H9 (cell line): Measurements from ENCODE around the gene GPR155. TPM values are rescaled to one million over a fixed set of nuclear protein-coding genes. Genes with fewer than 3 reads are reported as not detected.

Experiments
- DNase-seq: peaks from one replicate; pipeline ENCODE4 v3.0.0-alpha.2; 2017
- H2AFZ ChIP-seq: one replicate; pipeline ENCODE4 v1.6.1; 2013; ENCODE audit warnings: mild to moderate bottlenecking, low read length, control low read depth, moderate library complexity
- H2AK5ac ChIP-seq: 2 replicates; pipeline ENCODE4 v1.6.1; 2013; ENCODE audit warnings: low read length, control low read depth, mixed read lengths; ENCODE audit not compliant: insufficient read length
- H2BK120ac ChIP-seq: one replicate; pipeline ENCODE4 v1.6.1; 2013; ENCODE audit warnings: low read depth, mild to moderate bottlenecking, low read length, control low read depth, inconsistent platforms; ENCODE audit not compliant: poor library complexity, severe bottlenecking
- H2BK12ac ChIP-seq: 2 replicates; pipeline ENCODE4 v1.6.1; 2013; ENCODE audit warnings: low read length, control low read depth, mixed read lengths, low read depth; ENCODE audit not compliant: insufficient read length
- H2BK15ac ChIP-seq: 2 replicates; pipeline ENCODE4 v1.6.1; 2013; ENCODE audit warnings: low read depth, low read length, control low read depth
- H2BK20ac ChIP-seq: one replicate; pipeline ENCODE4 v1.6.1; 2013; ENCODE audit warnings: low read depth, mild to moderate bottlenecking, low read length, control low read depth, inconsistent platforms; ENCODE audit not compliant: poor library complexity, severe bottlenecking
- H2BK5ac ChIP-seq: 2 replicates; pipeline ENCODE4 v1.6.1; 2013; ENCODE audit warnings: low read length, control low read depth, mixed read lengths; ENCODE audit not compliant: insufficient read length
- H3K14ac ChIP-seq: 2 replicates; pipeline ENCODE4 v1.6.1; 2013; ENCODE audit warnings: low read length, control low read depth; ENCODE audit not compliant: insufficient read depth
- H3K18ac ChIP-seq: 2 replicates; pipeline ENCODE4 v1.6.1; 2013; ENCODE audit warnings: low read depth, mild to moderate bottlenecking, mixed read lengths, low read length, control low read depth; ENCODE audit not compliant: insufficient read length
- H3K23ac ChIP-seq: 2 replicates; pipeline ENCODE4 v1.6.1; 2013; ENCODE audit warnings: low read length, control low read depth, mixed read lengths, low read depth; ENCODE audit not compliant: insufficient read length
- H3K23me2 ChIP-seq: 2 replicates; pipeline ENCODE4 v1.6.1; 2013; ENCODE audit warnings: low read depth, mild to moderate bottlenecking, mixed read lengths, low read length, control low read depth; ENCODE audit not compliant: insufficient read length, poor library complexity, severe bottlenecking
- H3K27ac ChIP-seq: 2 replicates; pipeline ENCODE4 v1.5.1; 2013; ENCODE audit warnings: low read length, control low read depth, mixed read lengths, low read depth; ENCODE audit not compliant: insufficient read length
- H3K27me3 ChIP-seq: 2 replicates; pipeline ENCODE4 v1.6.1; 2013; ENCODE audit warnings: low read length, control low read depth, inconsistent platforms; ENCODE audit not compliant: insufficient read depth
- H3K4ac ChIP-seq: 2 replicates; pipeline ENCODE4 v1.6.1; 2013; ENCODE audit warnings: low read depth, mild to moderate bottlenecking, control low read depth, inconsistent platforms, low read length, moderate library complexity
- H3K4me1 ChIP-seq: 2 replicates; pipeline ENCODE4 v1.6.1; 2013; ENCODE audit warnings: low read length, control low read depth, inconsistent platforms; ENCODE audit not compliant: insufficient read depth
- H3K4me2 ChIP-seq: 2 replicates; pipeline ENCODE4 v1.6.1; 2013; ENCODE audit warnings: low read length, control low read depth, mixed read lengths; ENCODE audit not compliant: insufficient read length, insufficient read depth
- H3K56ac ChIP-seq: 2 replicates; pipeline ENCODE4 v1.6.1; 2013; ENCODE audit warnings: low read depth, mild to moderate bottlenecking, mixed read lengths, low read length, control low read depth; ENCODE audit not compliant: insufficient read length
- H3K79me1 ChIP-seq: 2 replicates; pipeline ENCODE4 v1.6.1; 2013; ENCODE audit warnings: low read depth, mild to moderate bottlenecking, moderate library complexity, low read length, control low read depth, inconsistent platforms; ENCODE audit not compliant: insufficient read depth, poor library complexity, severe bottlenecking
- H3K79me2 ChIP-seq: 2 replicates; pipeline ENCODE4 v1.6.1; 2013; ENCODE audit warnings: low read length, control low read depth, inconsistent platforms; ENCODE audit not compliant: insufficient read depth
- H3K9ac ChIP-seq: 2 replicates; pipeline ENCODE4 v1.6.1; 2013; ENCODE audit warnings: low read length, control low read depth, mixed read lengths; ENCODE audit not compliant: insufficient read length; ENCODE audit errors: extremely low read depth
- H3K9me3 ChIP-seq: one replicate; pipeline ENCODE4 v1.6.1; 2013; ENCODE audit warnings: low read depth, low read length, inconsistent platforms; ENCODE audit not compliant: control insufficient read depth
- H3T11ph ChIP-seq: one replicate; pipeline ENCODE4 v1.6.1; 2013; ENCODE audit warnings: mild to moderate bottlenecking, low read length, control low read depth, inconsistent platforms
- H4K20me1 ChIP-seq: one replicate; pipeline ENCODE4 v1.6.1; 2013; ENCODE audit not compliant: control insufficient read depth, insufficient read length, insufficient read depth
- H4K5ac ChIP-seq: 2 replicates; pipeline ENCODE4 v1.6.1; 2013; ENCODE audit warnings: low read depth, mild to moderate bottlenecking, mixed read lengths, low read length, control low read depth; ENCODE audit not compliant: insufficient read length
- H4K8ac ChIP-seq: replicated peaks from 2 replicates; pipeline ENCODE4 v1.6.1; 2013; ENCODE audit warnings: low read length, control low read depth, mixed read lengths, low read depth; ENCODE audit not compliant: insufficient read length
- H4K91ac ChIP-seq: 2 replicates; pipeline ENCODE4 v1.6.1; 2013; ENCODE audit warnings: low read depth, mild to moderate bottlenecking, moderate library complexity, mixed read lengths, low read length, control low read depth; ENCODE audit not compliant: insufficient read length
- H3K27ac Mint-ChIP-seq, 3 experiments: 2 replicates in 2 of 3; 3 replicates in 1 of 3; pipeline ENCODE4 v1.8.0; 2020 to 2021; ENCODE audit warnings: mixed read lengths in 3 of 3, mild to moderate bottlenecking in 1 of 3, moderate library complexity in 1 of 3
- H3K27me3 Mint-ChIP-seq: 2 replicates; pipeline ENCODE4 v1.8.0; 2021; ENCODE audit warnings: low read depth, mild to moderate bottlenecking, moderate library complexity, mixed read lengths
- H3K36me3 Mint-ChIP-seq, 3 experiments: 2 replicates in 2 of 3; 3 replicates in 1 of 3; pipeline ENCODE4 v1.8.0; 2020 to 2021; ENCODE audit warnings: low read depth in 3 of 3, mixed read lengths in 3 of 3; ENCODE audit not compliant: insufficient read depth in 1 of 3
- H3K4me1 Mint-ChIP-seq, 2 experiments: 2 replicates each; pipeline ENCODE4 v1.8.0; 2020; ENCODE audit warnings: mixed read lengths in 2 of 2
- H3K4me3 Mint-ChIP-seq, 2 experiments: 2 replicates in 1 of 2; 3 replicates in 1 of 2; pipeline ENCODE4 v1.8.0; 2020 to 2021; ENCODE audit warnings: mild to moderate bottlenecking in 2 of 2, mixed read lengths in 2 of 2, moderate library complexity in 1 of 2
- H3K9me3 Mint-ChIP-seq, 2 experiments: 2 replicates in 1 of 2; 3 replicates in 1 of 2; pipeline ENCODE4 v1.8.0; 2020; ENCODE audit warnings: mild to moderate bottlenecking in 2 of 2, mixed read lengths in 2 of 2, moderate library complexity in 1 of 2
- WGBS: extraction: QIAGEN DNeasy Blood & Tissue Kit; methylation state at CpG from one replicate; pipeline ENCODE4 v1.1.7; 2013; ENCODE audit warnings: missing lambda C conversion rate, low lambda C conversion rate, mixed read lengths; ENCODE audit not compliant: insufficient read length; ENCODE audit errors: extremely low coverage; 5-methylcytosine and 5-hydroxymethylcytosine counted together
- total RNA-seq: library from RNA; stranded (reverse); gene quantifications from 2 replicates; pipeline ENCODE4 v1.2.1, GENCODE V29; 2021
- TF ChIP-seq, protein P1 (sequence below): fragments of 200-600 bp; sonication (generic); conservative IDR thresholded peaks from 3 replicates; pipeline ENCODE4 v1.8.0; 2021; ENCODE audit warnings: antibody characterized with exemption, mild to moderate bottlenecking

Gene GPR155
- total RNA-seq, 1 experiment from 2014 or later = 0.35 TPM

DNA sequence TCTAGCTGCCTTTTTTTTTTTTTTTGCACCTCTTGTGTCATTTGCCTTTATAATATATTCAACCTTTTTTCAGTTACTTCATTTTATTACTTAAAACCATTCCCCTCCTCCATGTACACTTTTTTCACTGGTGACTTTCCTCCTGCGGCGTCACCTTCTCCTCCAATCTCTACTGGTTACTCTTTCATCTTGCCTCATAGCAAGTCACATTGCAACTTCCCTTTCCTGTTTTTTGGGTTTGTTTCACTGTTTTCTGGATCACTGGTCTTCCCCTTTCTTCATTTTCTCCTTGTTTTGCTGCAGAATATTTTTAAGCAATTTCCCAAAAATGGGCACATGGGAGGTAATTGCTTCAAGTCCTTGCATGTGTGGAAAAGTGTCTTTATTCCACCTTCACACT lies 37.7 kb upstream of the GPR155 start:
- H2BK15ac ChIP-seq = no peak overlapping the region
- H2BK20ac ChIP-seq = no peak overlapping the region
- no peaks in the 10 kb centered on the region for H3K9me3 ChIP-seq
- H3T11ph ChIP-seq = no peak overlapping the region
- H3K79me1 ChIP-seq = no peaks in the 10 kb centered on the region
- TF ChIP-seq, protein P1, sequence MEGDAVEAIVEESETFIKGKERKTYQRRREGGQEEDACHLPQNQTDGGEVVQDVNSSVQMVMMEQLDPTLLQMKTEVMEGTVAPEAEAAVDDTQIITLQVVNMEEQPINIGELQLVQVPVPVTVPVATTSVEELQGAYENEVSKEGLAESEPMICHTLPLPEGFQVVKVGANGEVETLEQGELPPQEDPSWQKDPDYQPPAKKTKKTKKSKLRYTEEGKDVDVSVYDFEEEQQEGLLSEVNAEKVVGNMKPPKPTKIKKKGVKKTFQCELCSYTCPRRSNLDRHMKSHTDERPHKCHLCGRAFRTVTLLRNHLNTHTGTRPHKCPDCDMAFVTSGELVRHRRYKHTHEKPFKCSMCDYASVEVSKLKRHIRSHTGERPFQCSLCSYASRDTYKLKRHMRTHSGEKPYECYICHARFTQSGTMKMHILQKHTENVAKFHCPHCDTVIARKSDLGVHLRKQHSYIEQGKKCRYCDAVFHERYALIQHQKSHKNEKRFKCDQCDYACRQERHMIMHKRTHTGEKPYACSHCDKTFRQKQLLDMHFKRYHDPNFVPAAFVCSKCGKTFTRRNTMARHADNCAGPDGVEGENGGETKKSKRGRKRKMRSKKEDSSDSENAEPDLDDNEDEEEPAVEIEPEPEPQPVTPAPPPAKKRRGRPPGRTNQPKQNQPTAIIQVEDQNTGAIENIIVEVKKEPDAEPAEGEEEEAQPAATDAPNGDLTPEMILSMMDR = no peak
- no peak overlapping the region for H3K23ac ChIP-seq
- Mint-ChIP-seq H3K9me3 (peaks cover 15 to 18% of the 10 kb centered on the region in 2 experiments), H3K27ac (no peak overlapping the region; a peak in 1 of 7 replicates), H3K4me3 (no peak overlapping the region), H3K27me3 (peaks cover 12% of the 10 kb centered on the region), H3K4me1 (no peaks in the 10 kb centered on the region), H3K36me3 (peaks cover 1 to 10% (median 6%) of the 10 kb centered on the region in 3 experiments; a peak in 4 of 7 replicates)
- H2BK12ac ChIP-seq = no peak overlapping the region
- H3K9ac ChIP-seq = no peak overlapping the region
- no peak overlapping the region for H2AK5ac ChIP-seq
- H3K79me2 ChIP-seq = no peaks in the 10 kb centered on the region
- no peak overlapping the region for H4K5ac ChIP-seq
- H2BK5ac ChIP-seq = no peak overlapping the region
- WGBS = no CpG with 5 or more reads among the region's 2 CpGs
- no peaks in the 10 kb centered on the region for H3K4me1 ChIP-seq
- H3K4ac ChIP-seq = no peak overlapping the region
- no peak overlapping the region for H3K18ac ChIP-seq
- H3K23me2 ChIP-seq = no peaks in the 10 kb centered on the region
- no peak overlapping the region for H4K8ac ChIP-seq
- H3K14ac ChIP-seq = no peak overlapping the region
- H3K56ac ChIP-seq = no peak overlapping the region
- H3K27ac ChIP-seq = no peak overlapping the region
- no peak for DNase-seq
- H4K20me1 ChIP-seq = no peaks in the 10 kb centered on the region
- H3K4me2 ChIP-seq = no peak overlapping the region
- H2BK120ac ChIP-seq = no peak overlapping the region
- no peak overlapping the region for H2AFZ ChIP-seq
- H3K27me3 ChIP-seq = no peaks in the 10 kb centered on the region
- H4K91ac ChIP-seq = no peak overlapping the region
